ENCODE measurements around the gene RIOK3. TPM values are rescaled to one million over a fixed set of nuclear protein-coding genes. Genes with fewer than 3 reads are reported as not detected.

The RIOK3 gene
- total RNA-seq, 1 experiment from 2014 or later, result 19.4 TPM

- TF ChIP-seq ZNF532 (CRISPR knock-in tag; IDR thresholded peaks at IDR 0.05; ENCODE audit: borderline replicate concordance), result no peak
- no peak for TF ChIP-seq ATF1 (CRISPR knock-in tag; IDR thresholded peaks at IDR 0.05)
- TF ChIP-seq, protein P1, sequence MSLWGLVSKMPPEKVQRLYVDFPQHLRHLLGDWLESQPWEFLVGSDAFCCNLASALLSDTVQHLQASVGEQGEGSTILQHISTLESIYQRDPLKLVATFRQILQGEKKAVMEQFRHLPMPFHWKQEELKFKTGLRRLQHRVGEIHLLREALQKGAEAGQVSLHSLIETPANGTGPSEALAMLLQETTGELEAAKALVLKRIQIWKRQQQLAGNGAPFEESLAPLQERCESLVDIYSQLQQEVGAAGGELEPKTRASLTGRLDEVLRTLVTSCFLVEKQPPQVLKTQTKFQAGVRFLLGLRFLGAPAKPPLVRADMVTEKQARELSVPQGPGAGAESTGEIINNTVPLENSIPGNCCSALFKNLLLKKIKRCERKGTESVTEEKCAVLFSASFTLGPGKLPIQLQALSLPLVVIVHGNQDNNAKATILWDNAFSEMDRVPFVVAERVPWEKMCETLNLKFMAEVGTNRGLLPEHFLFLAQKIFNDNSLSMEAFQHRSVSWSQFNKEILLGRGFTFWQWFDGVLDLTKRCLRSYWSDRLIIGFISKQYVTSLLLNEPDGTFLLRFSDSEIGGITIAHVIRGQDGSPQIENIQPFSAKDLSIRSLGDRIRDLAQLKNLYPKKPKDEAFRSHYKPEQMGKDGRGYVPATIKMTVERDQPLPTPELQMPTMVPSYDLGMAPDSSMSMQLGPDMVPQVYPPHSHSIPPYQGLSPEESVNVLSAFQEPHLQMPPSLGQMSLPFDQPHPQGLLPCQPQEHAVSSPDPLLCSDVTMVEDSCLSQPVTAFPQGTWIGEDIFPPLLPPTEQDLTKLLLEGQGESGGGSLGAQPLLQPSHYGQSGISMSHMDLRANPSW (CRISPR knock-in tag; conservative IDR thresholded peaks at IDR 0.05; ENCODE audit: low read depth), result no peak
These were observed 66.6 kb downstream of the RIOK3 start (continued) for GRCh38 chr18:23519734-23520133.

GRCh38 chr18:23521271-23521670, 68.2 kb downstream of the RIOK3 start:
- Mint-ChIP-seq H3K4me1 (no peaks in the 10 kb centered on the region), H3K9me3 (no peaks in the 10 kb centered on the region), H3K4me3 (no peak overlapping the region), H3K36me3 (peaks cover 58% of the 10 kb centered on the region), H3K27ac (no peak overlapping the region), H3K27me3 (ENCODE audit: low read depth) (no peaks in the 10 kb centered on the region)
- no peak for ATAC-seq
- ChIA-PET CTCF (interaction anchor here (1.1 kb wide), 1 partner anchor 23 kb away, joined by 3 read pairs; no protein-coding TSS in a partner anchor), POLR2A (no interaction called here)
- DNase-seq (ENCODE audit: low spot score), result no peak
- TF ChIP-seq, protein P2, sequence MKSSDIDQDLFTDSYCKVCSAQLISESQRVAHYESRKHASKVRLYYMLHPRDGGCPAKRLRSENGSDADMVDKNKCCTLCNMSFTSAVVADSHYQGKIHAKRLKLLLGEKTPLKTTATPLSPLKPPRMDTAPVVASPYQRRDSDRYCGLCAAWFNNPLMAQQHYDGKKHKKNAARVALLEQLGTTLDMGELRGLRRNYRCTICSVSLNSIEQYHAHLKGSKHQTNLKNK (CRISPR knock-in tag; IDR thresholded peaks at IDR 0.05), result no peak
- TF ChIP-seq JAZF1 (CRISPR knock-in tag; IDR thresholded peaks at IDR 0.05), result no peak
- no peak for TF ChIP-seq SP1 (CRISPR knock-in tag; conservative IDR thresholded peaks at IDR 0.05)
- TF ChIP-seq KAT7 (CRISPR knock-in tag; IDR thresholded peaks at IDR 0.05; ENCODE audit: borderline replicate concordance), result no peak
- TF ChIP-seq, protein P3, sequence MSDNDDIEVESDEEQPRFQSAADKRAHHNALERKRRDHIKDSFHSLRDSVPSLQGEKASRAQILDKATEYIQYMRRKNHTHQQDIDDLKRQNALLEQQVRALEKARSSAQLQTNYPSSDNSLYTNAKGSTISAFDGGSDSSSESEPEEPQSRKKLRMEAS (CRISPR knock-in tag; IDR thresholded peaks at IDR 0.05), result no peak
- no peak for TF ChIP-seq RORB (CRISPR knock-in tag; IDR thresholded peaks at IDR 0.05)

GRCh38 chr18:23521907-23522306, 68.8 kb downstream of the RIOK3 start:
- TF ChIP-seq PRRX2 (CRISPR knock-in tag; IDR thresholded peaks at IDR 0.05) (no peak), JUN (CRISPR knock-in tag; IDR thresholded peaks at IDR 0.05) (no peak)
- TF ChIP-seq, protein P4, sequence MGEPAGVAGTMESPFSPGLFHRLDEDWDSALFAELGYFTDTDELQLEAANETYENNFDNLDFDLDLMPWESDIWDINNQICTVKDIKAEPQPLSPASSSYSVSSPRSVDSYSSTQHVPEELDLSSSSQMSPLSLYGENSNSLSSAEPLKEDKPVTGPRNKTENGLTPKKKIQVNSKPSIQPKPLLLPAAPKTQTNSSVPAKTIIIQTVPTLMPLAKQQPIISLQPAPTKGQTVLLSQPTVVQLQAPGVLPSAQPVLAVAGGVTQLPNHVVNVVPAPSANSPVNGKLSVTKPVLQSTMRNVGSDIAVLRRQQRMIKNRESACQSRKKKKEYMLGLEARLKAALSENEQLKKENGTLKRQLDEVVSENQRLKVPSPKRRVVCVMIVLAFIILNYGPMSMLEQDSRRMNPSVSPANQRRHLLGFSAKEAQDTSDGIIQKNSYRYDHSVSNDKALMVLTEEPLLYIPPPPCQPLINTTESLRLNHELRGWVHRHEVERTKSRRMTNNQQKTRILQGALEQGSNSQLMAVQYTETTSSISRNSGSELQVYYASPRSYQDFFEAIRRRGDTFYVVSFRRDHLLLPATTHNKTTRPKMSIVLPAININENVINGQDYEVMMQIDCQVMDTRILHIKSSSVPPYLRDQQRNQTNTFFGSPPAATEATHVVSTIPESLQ (CRISPR knock-in tag; IDR thresholded peaks at IDR 0.05), result no peak
- ATAC-seq (no peak), DNase-seq (ENCODE audit: low spot score) (no peak)
- Mint-ChIP-seq H3K27ac (no peak overlapping the region), H3K36me3 (peaks cover 63% of the 10 kb centered on the region), H3K4me1 (no peaks in the 10 kb centered on the region), H3K27me3 (ENCODE audit: low read depth) (no peaks in the 10 kb centered on the region), H3K9me3 (no peaks in the 10 kb centered on the region), H3K4me3 (no peak overlapping the region)
- ChIA-PET POLR2A (no interaction called here), CTCF (no interaction called here)
